HG03108 (cell line): ENCODE data around the gene LRRC25.
A peak's percentile ranks its signal among the peaks of the same experiment; 100 is the strongest.

Experiments used
- ATAC-seq: cut with Tn5 transposase; IDR thresholded peaks from one replicate; pipeline ENCODE4 v1.9.1; 2021; ENCODE audit warnings: moderate library complexity; ENCODE audit not compliant: unreplicated experiment

LRRC25 gene

GRCh38 chr19:18435842-18436670, 38.6 kb upstream of the LRRC25 start:
- ATAC-seq, result no peak

GRCh38 chr19:18435178-18435841, 37.9 kb upstream of the LRRC25 start:
- no peak for ATAC-seq

DNA sequence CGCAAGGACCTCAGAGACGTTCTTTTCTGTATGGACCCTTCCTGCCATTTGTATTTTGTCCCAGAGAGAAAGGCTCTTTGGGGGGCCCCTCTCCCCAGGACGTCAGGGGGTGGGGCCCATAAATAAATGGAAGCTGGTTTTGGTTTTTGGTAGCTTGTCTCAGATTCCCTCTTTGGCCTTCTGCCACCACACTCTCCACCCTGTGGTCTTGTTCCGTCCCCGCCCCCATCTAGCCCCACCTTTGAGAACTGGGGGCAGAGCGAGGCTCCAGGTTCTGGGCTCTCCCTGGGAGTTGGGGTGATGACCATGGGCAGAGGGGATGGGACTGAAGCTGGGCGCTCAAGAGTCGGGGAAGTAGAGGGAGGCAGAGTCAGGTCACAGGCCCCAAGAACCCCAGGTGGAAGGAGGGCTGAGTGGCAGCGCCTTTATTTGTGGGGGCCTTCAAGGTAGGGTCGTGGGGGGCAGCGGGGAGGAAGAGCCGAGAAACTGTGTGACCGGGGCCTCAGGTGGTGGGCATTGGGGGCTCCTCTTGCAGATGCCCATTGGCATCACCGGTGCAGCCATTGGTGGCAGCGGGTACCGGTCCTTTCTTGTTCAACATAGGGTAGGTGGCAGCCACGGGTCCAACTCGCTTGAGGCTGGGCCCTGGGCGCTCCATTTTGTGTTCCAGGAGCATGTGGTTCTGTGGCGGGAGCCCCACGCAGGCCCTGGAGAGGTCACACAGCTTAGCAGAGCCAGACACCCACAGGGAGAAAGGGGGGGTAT, 37.2 kb upstream of the LRRC25 start:
- ATAC-seq, result no peak

GRCh38 chr19:18433735-18434398, 36.4 kb upstream of the LRRC25 start:
- ATAC-seq, result no peak

DNA sequence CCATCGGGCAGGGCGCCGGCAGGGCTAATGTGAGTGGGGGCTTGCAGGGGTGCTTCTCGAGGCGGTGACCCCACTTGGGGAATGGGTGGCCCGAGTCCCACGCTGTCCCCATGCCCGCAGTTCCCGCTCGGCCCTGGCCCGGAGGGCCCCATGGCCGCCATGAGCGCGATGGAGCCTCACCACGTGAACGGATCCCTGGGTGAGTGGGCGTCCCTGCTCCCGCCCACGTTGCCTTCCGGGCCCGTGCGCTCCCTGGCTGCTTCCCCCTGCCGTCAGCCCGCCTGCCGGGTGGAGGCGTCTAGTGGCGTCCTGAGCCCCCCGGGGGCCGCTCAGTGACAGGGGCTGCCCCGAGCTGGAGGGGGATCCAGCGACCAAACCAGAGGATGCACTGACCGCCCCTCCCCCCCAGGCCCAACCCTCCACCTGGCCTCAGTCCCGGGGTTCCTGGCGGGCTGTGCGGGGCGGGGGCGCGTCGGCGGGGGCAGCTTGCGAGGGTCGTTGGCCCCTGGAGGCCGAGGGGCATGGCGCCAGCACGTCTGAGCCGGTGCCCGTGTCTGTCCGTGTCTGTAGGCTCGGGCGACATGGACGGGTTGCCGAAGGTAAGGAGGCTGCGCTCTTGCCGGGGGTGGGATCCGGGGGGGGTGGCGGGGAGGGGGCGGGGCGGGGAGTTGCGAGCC, 35.7 kb upstream of the LRRC25 start:
- ATAC-seq, result no peak

DNA sequence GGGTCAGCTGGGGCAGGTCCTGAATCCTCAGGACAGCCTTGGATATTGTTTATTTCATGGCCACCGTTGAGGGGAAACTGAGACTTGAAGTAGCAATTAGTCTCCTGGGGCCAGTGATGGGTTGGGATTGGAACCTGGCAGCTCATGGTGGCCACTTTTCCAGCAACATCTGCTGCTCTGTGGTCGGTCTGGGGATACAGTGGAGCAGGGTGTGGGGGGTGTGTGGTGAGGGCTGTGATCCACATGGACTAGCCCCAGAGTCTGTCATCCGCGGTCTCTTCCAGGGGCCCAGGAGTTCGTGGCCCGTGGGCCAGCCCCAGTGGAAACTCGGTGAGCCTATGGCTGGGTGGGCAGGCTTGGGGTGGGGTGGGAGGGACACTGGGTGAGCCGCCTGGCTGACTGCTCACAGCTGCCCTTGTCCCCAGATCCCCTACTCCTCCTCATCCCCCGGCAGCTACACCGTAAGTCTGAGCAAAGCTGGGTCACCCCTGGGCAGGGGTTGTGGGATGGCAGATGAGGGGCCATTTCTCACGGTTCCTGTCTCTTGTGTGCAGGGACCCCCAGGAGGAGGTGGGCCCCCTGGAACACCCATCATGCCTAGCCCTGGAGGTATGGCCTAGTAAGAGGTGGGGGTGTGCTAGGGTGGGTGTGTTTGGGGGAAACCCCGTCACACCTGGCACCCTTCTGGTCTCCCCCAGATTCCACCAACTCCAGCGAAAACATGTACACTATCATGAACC, 35.0 kb upstream of the LRRC25 start:
- ATAC-seq, result no peak

GRCh38 chr19:18431351-18432197, 34.2 kb upstream of the LRRC25 start:
- no peak for ATAC-seq

- no peak for ATAC-seq
These were observed 33.2 kb upstream of the LRRC25 start for GRCh38 chr19:18430417-18431144.

- ATAC-seq, result no peak
These were observed 32.4 kb upstream of the LRRC25 start for GRCh38 chr19:18429717-18430416.

- peak; percentile 42 for ATAC-seq
These were observed 31.6 kb upstream of the LRRC25 start for GRCh38 chr19:18428787-18429674.

DNA sequence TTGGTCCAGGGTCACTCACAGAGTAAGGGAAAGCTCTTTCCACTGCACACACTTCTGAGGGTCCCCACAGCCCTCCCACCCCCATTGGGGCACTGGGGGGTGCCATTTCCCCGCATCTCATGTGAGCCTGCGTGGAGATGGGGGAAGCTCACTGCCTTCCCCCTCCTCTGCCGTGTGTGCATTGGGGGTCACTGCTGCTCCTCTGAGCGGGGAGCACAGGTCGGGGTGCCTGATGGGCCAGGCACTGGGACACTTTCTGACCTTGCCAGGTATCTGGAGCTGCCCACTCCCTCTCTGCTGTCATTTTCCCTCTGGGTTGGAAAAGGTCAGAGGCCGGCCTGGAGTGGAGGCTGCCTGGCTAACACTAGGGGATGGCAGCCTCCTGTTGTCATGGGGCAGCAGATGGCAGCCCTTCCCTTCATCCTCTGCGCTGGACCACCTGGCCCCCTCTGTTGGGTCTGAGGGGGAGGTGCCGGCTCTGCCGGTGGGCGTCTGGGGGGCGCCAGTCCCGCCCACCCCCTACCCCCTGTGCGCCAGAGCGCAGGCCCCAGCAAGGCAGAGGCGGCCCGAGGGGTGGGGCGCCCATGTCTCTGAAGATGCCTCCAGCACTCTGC, 30.9 kb upstream of the LRRC25 start:
- ATAC-seq, result no peak

- ATAC-seq, result no peak
These were observed 30.3 kb upstream of the LRRC25 start for GRCh38 chr19:18427743-18428113.

DNA sequence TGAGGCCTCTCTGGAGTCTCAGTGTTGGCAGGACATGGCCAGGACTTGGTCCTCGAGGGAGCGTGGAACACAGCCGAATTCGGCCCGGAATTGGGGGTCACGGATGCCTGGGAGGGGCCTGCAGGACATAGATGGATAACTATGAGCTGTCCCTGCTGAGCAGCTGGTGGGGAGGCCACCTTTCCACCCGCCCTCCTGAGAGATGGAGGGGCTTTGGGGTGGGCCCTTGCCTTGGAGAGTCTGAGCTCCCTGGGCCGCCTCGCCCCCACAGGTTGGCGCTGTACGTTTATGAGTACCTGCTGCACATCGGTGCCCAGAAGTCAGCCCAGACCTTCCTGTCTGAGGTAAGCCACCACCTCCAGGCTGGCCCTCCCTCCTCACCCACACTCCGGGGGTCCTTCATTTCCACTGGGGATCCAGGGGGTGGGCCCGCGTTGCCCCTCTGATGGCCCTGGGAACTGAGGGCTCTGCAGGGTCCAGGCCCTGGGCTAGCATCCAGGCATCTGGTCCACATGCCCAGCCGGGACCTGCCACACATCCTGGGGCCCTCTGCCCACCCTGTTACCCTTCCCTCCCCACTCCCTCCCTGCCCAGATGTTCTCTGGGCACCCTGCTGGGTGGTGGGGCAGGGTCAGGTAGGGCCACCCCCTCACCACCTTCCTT, 29.8 kb upstream of the LRRC25 start:
- ATAC-seq, result no peak

GRCh38 chr19:18426416-18426767, 29.0 kb upstream of the LRRC25 start:
- ATAC-seq, result no peak

GRCh38 chr19:18425515-18426415, 28.3 kb upstream of the LRRC25 start:
- no peak for ATAC-seq
